ENCODE data around the gene GPR141. TPM values are rescaled to one million over a fixed set of nuclear protein-coding genes. Genes with fewer than 3 reads are reported as not detected.

The GPR141 gene
- total RNA-seq = not detected

GRCh38 chr7:37683246-37684120 is at the start of gene GPR141:
GPR141 (plus strand) TSS chr7:37683766; CDS start chr7:37740394, 56,628 bp downstream.
- Histone ChIP-seq H3K27ac (no peak within 1 kb of the TSS), H3K4me3 (no peak within 1 kb of the TSS)

GRCh38 chr7:37635346-37635745 is 48.2 kb upstream of the GPR141 start:
- H3K9me3 ChIP-seq = no peaks in the 10 kb centered on the region
- H3K4me3 ChIP-seq = no peak overlapping the region
- no peaks in the 10 kb centered on the region for H3K36me3 ChIP-seq
- intact Hi-C loops (cut with DNase I) = no loop called here
- TF ChIP-seq POLR2AphosphoS5 (IDR thresholded peaks at IDR 0.05; ENCODE audit: insufficient read depth in 1 of 2, low read depth in 1 of 2) = no peak
- TF ChIP-seq CTCF (IDR thresholded peaks at IDR 0.05) = no peak
- no peak for TF ChIP-seq POLR2A (IDR thresholded peaks at IDR 0.05)
- no peaks in the 10 kb centered on the region for H3K27me3 ChIP-seq
- H3K4me1 ChIP-seq = no peaks in the 10 kb centered on the region
- H3K27ac ChIP-seq = no peak overlapping the region
- no peak for DNase-seq (ENCODE audit: extremely low spot score in 2 of 2)

More at GRCh38 chr7:37683246-37684120, at the start of gene GPR141:
- Histone ChIP-seq H3K27me3 (no peaks in the 10 kb centered on the region), H3K4me1 (no peaks in the 10 kb centered on the region), H3K36me3 (no peaks in the 10 kb centered on the region), H3K9me3 (no peaks in the 10 kb centered on the region)
- no peak for TF ChIP-seq CTCF (IDR thresholded peaks at IDR 0.05)
- TF ChIP-seq POLR2AphosphoS5 (IDR thresholded peaks at IDR 0.05; ENCODE audit: insufficient read depth in 1 of 2, low read depth in 1 of 2) = no peak
- no peak for TF ChIP-seq POLR2A (IDR thresholded peaks at IDR 0.05)
- DNase-seq (ENCODE audit: extremely low spot score in 2 of 2) = no peak
- intact Hi-C loops (cut with DNase I) = no loop called here

GRCh38 chr7:37642028-37642540 is 41.5 kb upstream of the GPR141 start:
- Histone ChIP-seq H3K4me1 (no peaks in the 10 kb centered on the region), H3K27me3 (no peaks in the 10 kb centered on the region), H3K9me3 (no peaks in the 10 kb centered on the region), H3K36me3 (no peaks in the 10 kb centered on the region), H3K4me3 (no peak overlapping the region), H3K27ac (no peak overlapping the region)
- intact Hi-C loops (cut with DNase I) = no loop called here
- no peak for TF ChIP-seq CTCF (IDR thresholded peaks at IDR 0.05)
- TF ChIP-seq POLR2A (IDR thresholded peaks at IDR 0.05) = no peak
- DNase-seq (ENCODE audit: extremely low spot score in 2 of 2) = no peak

GRCh38 chr7:37643876-37644275 is 39.7 kb upstream of the GPR141 start:
- no peak for DNase-seq (ENCODE audit: extremely low spot score in 2 of 2)
- no peaks in the 10 kb centered on the region for H3K27me3 ChIP-seq
- H3K36me3 ChIP-seq = no peaks in the 10 kb centered on the region
- intact Hi-C loops (cut with DNase I) = no loop called here
- TF ChIP-seq CTCF (IDR thresholded peaks at IDR 0.05) = no peak
- no peaks in the 10 kb centered on the region for H3K9me3 ChIP-seq
- H3K27ac ChIP-seq = no peak overlapping the region
- H3K4me1 ChIP-seq = no peaks in the 10 kb centered on the region
- H3K4me3 ChIP-seq = no peak overlapping the region

All from vagina (tissue), 2 donors.